Inflammatory macrophage treated with lipopolysaccharide for 4 hours (primary cell): ENCODE data around the gene EFNA2.
A peak's percentile ranks its signal among the peaks of the same experiment; 100 is the strongest.
"Not testable (repeated sequence)": the region's sequence is repeated elsewhere in the genome, so short reads cannot be mapped to it uniquely, and the experiment has no call there.

Experiments
- DNase-seq: peaks from one replicate; pipeline ENCODE4 v3.0.0-alpha.2; 2020

EFNA2 gene

DNA sequence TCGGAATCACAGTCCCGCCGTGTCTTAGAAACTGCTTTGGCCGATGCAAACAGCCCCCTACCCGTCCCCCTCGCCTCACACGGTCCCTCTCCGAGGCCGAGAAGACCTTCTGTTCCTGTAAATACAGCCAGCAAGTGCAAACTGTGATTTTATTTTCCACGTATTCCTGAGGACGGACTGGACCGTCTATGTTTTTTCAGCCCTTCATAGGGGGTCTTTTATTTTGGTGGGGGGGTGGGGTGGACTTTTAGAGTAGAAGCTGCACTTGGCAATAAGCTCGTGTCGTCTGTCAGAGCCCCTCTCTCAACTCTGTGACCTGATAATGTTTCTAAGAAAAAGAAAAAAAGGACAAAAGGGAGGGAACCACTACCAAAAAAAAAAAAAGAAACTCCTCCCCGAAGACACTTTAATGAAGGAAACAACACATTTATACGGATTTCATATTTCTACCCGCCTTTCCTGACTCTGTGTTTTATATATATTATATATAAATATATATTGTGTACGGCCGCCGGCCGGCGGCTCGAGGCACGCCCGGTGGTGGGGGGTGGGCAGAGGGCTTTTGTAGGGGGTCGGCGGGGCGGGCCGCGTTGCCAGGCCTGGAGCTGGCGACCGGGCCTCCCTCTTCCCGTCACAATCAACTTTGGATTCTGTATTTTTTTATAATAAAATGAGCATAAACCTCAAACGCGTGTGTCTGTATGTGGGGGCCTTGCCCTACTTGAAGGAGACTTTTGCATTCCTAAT lies 15.2 kb downstream of the EFNA2 start:
- DNase-seq: no peak

DNA sequence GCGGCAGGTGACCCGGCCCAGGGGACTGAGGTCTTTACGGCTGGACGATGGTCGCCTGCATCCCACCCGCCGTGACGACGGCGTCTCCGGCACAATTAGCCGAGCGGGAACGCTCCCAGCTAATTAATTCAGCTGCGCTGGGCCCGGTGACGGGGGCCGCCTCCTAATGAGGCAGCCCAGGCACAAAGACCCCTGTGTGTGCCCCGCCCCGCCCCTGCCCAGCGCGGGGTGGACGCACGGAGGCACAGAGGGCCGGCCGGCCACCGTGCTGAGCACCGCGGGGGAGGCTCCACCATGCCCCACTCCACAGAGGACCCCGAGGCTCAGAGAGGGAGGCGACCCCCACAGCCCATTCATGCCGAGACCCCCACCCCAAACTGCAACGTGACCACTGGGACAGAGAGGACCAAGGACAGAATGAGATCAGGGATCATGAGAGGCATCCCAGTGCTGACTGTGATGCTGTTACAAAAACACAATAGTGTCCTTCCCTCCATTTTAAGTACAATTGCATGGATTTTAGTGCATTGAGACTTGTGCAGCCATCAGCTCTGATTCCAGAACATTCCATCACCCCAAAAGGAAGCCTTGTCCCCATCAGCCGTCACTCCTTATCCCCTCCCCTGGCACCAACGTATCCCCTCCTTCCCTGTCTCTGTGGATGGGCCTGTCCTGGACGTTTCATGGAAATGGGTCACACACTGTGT lies 17.0 kb downstream of the EFNA2 start:
- no peak for DNase-seq

DNA sequence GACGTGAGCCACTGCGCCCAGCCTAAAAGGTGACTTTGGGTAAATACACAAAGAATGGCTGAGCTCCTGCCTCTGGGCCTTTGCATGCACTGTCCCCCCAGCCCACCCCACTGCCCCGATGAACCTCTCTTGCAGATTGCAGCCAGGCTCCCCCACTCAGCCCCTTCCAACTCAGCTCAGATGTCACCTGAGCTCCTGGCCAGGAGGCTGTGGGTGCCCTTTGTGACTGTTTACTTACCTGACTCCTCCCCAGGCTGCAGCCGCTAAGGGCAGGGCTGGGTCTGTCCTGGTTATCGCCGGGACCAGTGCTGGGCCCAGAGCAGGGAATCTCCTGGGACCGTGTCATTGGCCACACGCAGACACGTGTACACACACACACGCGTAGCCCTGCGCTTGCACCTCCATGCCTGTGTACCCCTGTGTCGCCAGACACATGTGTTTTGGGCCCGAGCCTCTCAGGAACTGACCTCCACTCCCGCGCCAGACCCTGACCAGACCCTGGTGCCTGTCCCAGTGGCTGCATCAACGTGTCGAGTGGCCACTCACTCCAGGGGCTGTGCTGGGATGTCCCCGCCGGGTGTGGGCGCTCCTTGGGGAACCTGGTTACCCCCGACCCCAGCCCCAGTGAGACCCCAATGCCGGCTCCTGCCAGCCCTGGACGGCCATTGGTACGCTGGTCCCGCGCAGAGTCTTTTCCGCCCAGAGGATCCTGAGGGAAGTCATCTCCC lies 18.7 kb downstream of the EFNA2 start:
- DNase-seq: no peak

DNA sequence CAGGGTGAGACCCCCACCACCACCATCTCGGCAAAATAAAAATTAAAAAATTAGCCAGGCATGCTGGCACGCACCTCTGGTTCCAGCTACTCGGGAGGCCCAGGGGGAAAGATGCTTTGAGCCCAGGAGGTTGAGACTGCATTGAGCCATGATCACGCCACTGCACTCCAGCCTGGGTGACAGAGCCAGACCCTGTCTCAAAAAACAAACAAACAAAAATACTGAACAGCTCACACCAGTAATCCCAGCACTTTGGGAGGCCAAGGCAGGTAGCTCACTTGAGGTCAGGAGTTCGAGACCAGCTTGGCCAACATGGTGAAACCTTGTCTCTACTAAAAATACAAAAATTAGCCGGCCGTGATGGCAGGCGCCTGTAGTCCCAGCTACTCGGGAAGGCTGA lies 19.7 kb downstream of the EFNA2 start:
- not testable (repeated sequence) for DNase-seq

DNA sequence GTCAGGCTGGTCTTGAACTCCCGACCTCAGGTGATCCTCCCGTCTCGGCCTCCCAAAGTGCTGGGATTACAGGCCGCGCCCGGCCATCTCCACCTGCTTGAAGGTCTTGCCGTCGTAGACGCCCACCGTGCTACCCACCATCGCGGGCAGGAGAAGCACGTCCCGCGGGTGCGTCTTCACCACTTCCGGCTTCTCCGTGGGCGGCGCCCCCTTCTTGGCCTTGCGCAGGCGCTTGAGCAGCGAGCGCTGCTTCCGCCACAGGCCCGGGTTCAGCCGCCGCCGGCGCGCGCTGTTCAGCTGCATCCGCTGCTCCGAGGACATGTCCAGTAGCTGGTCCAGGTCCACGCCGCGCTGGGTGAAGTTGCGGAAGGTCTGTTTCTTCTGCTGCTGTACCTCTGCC lies 21.6 kb downstream of the EFNA2 start:
- no peak for DNase-seq

DNA sequence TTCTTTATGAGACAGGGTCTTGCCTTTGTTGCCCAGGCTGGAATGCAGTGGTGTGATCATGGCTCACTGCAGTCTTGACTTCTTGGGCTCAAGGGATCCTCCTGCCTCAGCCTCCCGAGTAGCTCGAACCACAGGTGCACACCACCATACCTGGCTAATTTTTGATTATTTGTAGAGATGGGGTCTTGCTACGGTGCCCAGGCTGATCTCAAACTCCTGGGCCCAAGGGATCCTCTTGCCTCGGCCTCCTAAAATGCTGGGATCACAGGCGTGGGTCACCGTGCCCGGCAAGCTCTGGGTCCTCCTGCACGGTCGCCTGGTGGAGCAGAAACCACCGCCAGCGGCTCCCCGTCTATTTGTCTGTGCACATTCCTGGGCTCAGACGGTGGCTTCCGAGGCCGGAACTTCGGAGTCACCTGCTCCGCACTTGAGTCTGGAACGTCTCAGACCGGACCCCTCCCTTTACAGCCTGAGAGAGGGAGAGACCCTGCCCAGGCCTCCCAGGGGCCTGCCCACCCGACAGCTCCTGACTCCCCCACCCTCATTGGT lies 22.2 kb downstream of the EFNA2 start:
- no peak for DNase-seq

DNA sequence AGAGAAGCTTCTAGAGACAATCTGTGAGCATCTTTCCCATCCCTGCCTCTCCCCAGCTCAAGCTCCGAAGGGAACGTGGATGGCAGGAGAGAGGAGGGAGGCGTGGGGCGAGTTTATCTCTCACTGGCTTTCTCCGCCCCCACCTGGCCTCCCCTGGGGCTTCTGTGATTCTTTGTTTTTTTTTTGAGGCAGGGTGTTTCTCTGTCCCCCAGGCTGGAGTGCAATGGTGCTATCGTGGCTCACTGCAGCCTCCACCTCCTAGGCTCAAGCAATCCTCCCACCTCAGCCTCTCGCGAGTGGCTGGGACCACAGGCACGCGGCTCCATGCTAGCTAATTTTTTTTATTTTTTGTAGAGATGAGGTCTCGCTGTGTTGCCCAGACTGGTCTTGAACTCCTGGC lies 23.0 kb downstream of the EFNA2 start:
- no peak for DNase-seq

DNA sequence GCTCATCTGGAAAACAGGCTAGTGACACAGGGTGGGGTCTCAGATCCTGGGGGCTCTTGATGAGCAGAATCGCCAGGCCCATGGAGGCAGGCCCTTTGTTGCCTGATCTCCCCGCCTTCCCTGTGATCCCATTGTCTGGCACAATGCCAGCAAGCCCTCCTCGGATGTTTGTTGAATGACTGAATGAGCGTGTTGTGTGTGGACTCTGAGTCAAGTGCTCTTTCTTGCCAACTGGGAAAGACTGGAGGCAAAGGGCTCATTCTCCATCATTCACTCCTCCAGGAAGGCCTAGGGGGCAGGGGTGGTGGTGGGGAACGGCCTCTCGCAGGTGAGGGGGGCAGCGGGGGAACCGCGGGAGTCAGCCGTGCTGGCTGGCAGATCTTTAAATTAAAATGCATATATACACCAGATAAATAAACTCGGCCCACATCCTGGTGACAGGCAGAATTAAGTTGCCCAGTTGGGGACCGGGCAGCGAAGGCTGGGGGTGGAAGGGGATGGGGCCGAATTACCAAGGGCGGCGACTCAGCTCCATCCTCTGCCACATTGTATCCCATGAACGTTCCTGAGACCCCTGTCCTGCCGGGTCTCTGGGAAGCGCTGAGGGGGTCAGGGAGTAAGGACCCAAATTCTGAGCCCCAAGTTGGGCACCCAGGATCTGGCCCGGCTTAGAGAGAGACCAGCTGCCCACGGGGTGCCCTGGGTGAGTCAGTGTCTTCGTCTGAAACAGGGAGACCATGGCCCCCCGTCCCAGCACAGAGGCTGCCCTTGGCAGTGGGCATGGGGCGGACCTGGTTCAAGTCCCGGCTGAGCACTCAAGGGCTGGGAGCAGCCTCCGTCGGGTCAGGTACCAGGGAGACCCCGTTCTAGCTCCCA lies 24.5 kb downstream of the EFNA2 start:
- no peak for DNase-seq

DNA sequence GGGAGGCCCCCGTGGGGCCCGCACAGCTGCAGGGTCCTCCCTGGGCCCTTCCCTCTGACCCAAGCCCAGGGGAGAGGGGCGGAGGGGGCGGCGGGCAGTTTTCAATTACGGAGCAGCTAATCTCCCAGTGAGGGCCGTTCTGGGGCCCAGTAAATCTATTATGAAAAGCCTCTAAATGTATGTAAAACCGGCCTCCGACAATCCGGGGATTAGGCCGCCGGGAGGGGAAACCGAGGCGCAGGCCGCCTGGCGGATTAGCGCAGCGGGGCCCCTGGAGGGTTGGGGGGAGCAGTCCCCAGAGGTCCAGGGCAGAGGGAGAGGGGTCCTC lies 25.1 kb downstream of the EFNA2 start:
- DNase-seq: no peak

DNA sequence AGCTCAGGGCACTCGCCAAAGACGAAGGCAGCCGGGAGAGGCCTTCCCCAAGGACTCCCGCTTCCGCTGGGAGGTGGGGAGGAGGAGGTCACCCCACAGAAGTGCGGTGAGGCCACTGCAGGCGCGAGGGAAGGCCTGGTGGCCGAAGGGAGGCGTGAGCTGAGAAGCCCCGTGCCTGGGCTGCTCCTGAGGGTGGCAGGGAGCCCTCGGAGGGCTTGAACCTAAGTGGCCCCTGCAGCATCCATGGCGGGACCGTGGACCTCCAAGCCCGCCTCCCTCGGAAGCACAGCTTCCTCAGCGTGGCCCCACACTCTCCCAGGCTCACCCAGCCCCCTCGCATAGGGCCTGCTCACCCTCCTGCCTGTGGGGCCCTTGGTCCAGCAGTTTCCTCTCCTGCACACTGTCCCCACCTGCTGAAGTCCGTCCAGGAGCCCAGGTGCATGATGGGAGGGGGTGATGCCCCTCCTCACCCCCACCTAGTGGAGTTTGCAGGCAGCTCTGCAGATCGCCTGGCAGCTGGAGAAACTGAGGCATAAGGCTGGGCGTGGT lies 25.9 kb downstream of the EFNA2 start:
- no peak for DNase-seq

DNA sequence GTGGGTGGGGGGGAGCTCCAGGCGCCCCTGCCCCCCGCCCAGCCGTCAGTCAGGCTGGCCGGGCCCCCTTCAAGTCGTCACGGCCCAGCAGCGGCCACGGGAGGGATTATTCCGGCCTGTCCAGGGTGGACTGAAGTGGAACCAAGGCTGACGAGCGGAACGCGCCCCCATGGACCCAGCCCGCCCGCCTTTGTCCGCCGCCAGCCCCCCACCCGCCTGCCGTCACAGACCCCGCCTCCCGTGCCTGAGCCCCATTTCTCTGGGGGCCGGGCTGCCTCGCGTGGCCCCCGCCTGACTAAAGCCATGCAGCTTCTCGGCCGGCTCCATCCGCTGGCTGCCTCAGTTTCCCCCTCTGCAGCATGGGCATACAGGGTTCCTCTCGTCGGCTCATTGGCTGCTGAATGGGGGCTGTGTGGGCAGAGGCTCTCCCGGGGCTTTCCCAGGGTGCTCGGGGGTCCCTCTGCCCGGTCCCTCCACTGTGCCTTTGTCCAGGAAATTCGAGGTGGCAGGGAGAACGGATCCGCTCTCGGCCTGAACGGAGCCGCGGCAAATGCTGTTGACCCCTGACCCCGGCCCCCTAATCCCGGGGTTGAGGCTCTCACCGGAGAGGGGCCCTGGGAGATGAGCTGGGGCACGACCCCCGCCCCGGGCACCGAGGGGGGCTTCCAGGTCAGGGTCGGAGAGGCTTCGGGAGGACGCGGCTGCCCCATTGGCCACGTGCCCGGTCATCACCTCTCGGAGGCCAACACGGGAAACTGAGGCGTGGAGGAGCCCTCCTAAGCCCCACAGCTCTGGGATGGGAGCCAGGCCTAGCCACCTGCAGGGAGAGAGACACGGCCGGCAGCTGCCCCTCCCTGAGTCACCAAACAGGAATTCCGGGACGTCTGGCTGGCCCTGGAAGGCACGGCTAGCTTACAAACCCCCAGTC lies 27.4 kb downstream of the EFNA2 start:
- DNase-seq: no peak

DNA sequence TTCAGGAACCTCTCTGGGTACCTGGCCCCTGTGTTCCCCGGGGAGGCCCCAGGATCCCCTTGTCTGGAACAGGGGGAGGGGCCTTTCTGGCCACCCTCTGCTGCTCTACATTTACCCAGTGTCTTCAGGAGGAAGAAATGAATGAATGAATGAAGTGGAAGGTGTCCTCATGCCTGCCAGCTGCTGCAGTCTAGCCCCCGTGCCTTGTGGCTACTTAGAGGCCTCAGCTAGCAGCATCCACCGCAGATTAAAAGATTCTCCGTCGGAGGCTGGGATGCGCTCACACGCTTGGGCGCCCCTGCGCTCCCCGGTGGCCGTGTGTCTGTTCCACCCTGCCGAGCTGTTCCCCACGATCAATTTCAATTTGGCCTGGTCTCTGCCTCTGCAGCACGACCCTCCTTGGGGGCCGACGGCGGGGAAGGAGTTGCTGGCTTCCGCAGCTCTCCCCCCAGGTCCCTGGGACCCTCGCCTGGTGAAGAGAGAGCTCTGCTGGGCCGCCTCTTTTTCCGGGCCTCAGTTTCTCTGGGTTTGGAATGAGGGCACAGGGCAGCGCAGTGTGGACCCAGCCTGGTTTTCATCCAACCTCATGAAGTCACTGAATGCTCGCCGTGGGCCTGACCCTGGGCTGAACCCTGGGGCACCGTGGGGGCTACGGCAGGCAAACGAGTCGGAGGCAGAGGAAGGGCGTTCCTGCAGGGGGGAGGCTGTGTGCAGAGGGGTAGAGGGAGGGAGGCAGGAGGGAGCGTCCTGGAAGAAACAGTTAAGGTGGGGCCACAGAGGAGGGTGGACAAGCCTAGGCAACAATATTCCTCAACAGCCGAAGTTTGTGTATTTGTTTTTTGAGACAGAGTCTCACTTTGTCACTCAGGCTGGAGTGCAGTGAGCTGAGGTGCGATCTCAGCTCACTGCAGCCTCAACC lies 28.3 kb downstream of the EFNA2 start:
- DNase-seq: no peak

DNA sequence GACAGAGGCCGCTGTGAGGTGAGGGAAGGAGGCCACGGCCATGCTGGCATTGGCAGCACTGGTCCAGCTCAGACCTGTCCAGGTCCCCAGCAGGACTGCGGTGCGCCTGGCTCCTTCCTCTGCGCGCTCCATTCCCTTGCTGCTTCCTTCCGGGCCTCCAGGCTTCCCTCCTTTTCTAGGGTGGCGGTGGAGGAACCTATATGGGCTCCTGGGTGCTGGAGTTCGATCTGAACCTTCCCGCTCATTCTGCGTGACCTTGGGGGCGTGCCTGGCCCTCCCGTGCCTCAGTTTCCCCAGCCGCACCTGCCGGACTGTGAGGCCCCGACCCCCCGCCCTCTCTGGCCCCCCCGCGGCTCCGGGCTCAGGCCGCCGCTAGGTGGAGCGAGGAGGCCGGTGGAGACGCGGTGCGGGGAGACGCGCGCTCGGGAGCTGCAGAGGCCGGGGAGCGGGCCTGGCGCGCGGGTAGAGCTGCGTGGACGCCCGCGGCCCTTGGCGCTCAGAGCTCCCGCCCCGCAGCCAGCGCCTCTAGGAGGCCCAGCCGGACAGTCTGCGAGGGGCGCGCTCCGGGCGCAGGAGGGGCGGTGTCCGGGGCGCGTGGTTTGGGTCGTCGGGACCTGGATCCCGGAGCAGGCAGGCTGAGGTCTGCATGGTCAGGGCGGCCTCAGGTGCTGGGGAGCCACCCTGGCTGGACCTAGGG lies 29.9 kb downstream of the EFNA2 start:
- DNase-seq: peak; percentile 25

DNA sequence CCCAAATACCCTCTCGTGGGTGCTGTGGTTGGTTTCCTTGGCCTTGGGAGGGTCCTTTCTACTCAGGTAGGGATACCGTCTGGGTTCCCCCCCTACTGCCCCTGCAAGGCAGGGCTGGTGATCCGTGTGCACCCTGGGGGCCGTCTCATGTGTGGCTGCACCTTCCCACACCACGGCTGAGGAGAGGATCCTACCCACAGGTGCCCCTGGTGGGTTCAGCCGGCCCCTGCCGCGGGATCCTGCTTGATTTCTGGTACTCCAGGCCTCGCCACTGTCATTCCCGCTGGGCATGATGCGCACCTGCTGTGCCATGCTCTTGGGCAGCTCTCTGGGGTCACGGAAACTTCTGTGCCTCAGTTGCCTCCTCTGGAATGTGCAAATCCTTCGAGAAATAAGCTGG lies 30.8 kb downstream of the EFNA2 start:
- DNase-seq: no peak

DNA sequence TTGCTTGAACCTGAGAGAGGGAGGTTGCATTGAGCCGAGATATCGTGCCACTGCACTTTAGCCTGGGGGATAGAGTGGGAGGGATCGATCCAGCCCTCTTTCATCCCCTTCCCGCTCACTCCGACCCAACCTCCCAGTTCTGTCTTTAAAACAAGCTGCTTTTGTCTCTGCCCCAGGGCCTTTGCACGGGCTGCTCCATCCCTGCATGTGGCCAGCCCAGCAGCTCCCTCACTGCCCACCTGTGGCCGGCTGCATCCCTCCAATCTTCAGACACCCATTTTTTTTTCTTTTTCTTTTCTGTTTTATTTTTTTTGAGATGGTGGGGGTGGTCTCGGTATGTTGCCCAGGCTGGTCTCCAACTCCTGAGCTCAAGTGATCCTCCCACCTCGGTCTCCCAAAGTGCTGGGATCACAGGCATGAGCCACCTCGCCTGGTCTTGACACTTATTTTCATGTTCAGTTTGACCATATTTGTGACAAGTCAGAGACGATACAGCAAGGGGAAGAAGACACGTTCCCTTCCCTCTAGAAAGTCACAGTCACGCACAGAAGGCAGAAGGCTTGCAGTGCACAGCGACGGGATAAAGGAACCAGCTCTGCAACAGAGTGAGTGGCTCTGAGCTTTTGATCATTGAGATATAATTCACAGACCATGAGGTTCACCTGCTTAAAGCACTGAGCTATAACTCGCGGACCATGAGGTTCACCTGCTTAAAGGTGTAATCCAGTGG lies 31.8 kb downstream of the EFNA2 start:
- DNase-seq: no peak

DNA sequence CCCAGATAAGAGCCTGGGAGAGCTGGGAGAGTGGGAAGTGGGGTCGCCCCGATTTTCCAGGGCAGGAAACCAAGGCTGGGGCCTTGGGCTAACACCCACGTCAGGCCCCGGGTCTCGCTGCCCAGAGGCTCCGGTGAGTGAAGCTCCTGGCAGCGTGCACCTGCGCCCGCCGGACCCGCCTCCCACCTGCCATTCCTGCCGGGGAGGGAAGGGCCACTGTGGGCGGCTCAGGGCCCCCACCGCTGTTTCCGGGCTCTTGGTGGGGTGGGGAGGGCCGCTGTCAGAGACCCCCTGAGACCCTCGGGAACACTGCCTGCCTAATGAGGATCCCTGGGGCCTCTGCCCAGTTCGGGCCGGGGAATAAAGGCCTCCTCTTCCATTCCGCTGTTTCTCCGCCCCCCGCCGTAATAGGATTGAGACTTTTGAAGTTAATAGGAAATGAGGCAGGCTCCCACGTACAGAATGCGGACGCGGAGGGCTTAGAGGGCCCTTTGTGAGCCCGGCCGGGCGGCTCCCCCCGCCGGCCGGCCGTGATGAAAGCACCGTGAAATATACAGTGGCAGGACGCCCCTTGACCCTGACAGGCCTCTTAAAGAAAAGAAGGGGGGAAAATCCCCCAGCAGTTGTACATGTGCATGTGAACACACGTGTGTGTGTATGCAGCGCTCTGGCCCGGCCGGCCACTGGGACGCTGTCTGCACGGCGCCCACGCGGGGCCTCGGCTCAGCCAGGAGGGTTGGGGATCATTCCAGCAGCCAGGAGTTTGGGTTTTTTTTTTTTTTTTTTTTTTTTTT lies 33.2 kb downstream of the EFNA2 start:
- no peak for DNase-seq

DNA sequence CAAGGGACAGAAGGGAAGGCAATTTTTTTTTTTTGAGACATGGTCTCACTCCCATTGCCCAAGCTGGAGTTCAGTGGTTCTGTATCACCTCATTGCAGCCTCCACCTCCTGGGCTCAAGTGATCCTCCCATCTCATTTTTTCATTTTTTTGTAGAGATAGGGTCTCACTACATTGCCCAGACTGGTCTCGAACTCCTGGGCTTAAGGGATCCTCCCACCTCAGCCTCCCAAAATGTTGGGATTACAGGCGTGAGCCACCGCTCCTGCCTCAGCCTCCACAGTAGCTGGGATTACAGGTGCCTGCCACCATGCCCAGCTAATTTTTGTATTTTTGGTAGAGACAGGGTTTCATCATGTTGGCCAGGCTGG lies 34.6 kb downstream of the EFNA2 start:
- DNase-seq: not testable (repeated sequence)

DNA sequence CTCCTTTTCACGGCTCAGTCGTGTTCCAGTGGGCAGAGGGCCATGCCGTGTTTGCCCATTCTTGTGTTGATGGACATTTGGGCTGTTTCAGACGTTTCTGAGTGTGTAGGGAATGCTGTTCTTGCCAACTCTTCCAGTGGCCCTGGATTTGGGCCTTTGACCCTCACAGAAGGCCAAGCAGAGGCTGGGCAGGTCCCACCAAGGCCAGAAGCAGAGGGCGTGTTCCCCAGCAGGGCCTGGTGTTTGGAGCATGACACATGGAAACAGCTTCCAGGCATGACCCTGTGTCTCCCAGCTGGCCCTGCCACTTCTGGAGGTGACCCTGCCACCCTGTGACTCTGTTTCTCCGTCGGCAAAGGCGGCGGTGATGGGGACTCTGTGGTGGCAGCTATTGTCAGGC lies 35.9 kb downstream of the EFNA2 start:
- no peak for DNase-seq
